GM18502 (cell line): ENCODE data around the gene CALHM1.
"Not testable (repeated sequence)": the region's sequence is repeated elsewhere in the genome, so short reads cannot be mapped to it uniquely, and the experiment has no call there.

ENCODE experiments used
- ATAC-seq: cut with Tn5 transposase; IDR thresholded peaks from one replicate; pipeline ENCODE4 v1.9.1; 2021; ENCODE audit warnings: mild to moderate bottlenecking; ENCODE audit not compliant: unreplicated experiment, poor library complexity

Gene CALHM1

GRCh38 chr10:103440416-103440815 is 18.3 kb downstream of the CALHM1 start:
- no peak for ATAC-seq

GRCh38 chr10:103439776-103440175 is 18.9 kb downstream of the CALHM1 start:
- no peak for ATAC-seq

GRCh38 chr10:103433858-103434257 is 24.8 kb downstream of the CALHM1 start:
- no peak for ATAC-seq

- ATAC-seq, result no peak
Measured at GRCh38 chr10:103431902-103432301, 26.8 kb downstream of the CALHM1 start.

- ATAC-seq, result no peak
Measured at GRCh38 chr10:103429647-103430046, 29.1 kb downstream of the CALHM1 start.

- no peak for ATAC-seq
Measured at GRCh38 chr10:103428989-103429643, 29.6 kb downstream of the CALHM1 start.

GRCh38 chr10:103427866-103428265 is 30.8 kb downstream of the CALHM1 start:
- ATAC-seq, result no peak

GRCh38 chr10:103423748-103424147 is 35.0 kb downstream of the CALHM1 start:
- no peak for ATAC-seq

GRCh38 chr10:103419101-103419500 is 39.6 kb downstream of the CALHM1 start:
- ATAC-seq, result no peak

GRCh38 chr10:103417601-103418000 is 41.1 kb downstream of the CALHM1 start:
- ATAC-seq, result no peak

GRCh38 chr10:103417148-103417469 is 41.6 kb downstream of the CALHM1 start:
- ATAC-seq, result not testable (repeated sequence)

GRCh38 chr10:103416436-103417147 is 42.1 kb downstream of the CALHM1 start:
- no peak for ATAC-seq

- no peak for ATAC-seq
Measured at GRCh38 chr10:103415581-103415980, 43.1 kb downstream of the CALHM1 start.

GRCh38 chr10:103413564-103413963 is 45.1 kb downstream of the CALHM1 start:
- no peak for ATAC-seq
